ENCODE measurements around the gene KIFC1. TPM values are rescaled to one million over a fixed set of nuclear protein-coding genes. Genes with fewer than 3 reads are reported as not detected.
"Not testable (repeated sequence)": the region's sequence is repeated elsewhere in the genome, so short reads cannot be mapped to it uniquely, and the experiment has no call there.

Gene KIFC1
- polyA plus RNA-seq, 1 of the 3 experiments (the other 2 are of a cell fraction), result 35.9 TPM

DNA sequence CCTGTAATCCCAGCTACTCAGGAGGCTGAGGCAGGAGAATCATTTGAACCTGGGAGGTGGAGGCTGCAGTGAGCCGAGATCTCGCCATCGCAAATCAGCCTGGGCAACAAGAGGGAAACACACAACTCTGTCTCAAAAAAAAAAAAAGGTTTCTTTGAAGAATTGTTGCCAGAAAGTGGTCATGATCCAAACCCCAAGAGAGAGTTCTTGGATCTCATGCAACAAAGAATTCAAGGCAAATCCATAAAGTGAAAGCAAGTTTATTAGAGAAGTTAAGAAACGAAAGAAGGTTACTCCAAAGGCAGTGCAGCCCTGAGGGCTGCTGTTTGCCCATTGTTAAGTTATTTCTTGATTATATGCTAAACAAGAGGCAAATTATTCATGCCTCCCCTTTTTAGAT, 14.5 kb upstream of the KIFC1 start:
- H3K27me3 ChIP-seq (ENCODE audit: insufficient read depth), result no peaks in the 10 kb centered on the region
- H3K4me2 ChIP-seq, result no peak overlapping the region
- no peak overlapping the region for H3K9ac ChIP-seq
- H3K27ac ChIP-seq (ENCODE audit: low read depth in 2 of 2, low read length in 1 of 2), result no peak overlapping the region
- no peaks in the 10 kb centered on the region for H3K36me3 ChIP-seq (replicated peaks in 1 of 2; ENCODE audit: control insufficient read depth in 1 of 2, insufficient read depth in 2 of 2, low read length in 1 of 2)
- H4K20me1 ChIP-seq (ENCODE audit: insufficient read depth), result no peaks in the 10 kb centered on the region
- H2AFZ ChIP-seq (ENCODE audit: low read depth), result no peak overlapping the region
- H3K9me2 ChIP-seq, result no peaks in the 10 kb centered on the region
- no peak overlapping the region for H3K4me3 ChIP-seq (ENCODE audit: low read depth in 2 of 2, low read length in 1 of 2)
- H3F3A ChIP-seq (replicated peaks; ENCODE audit: insufficient read depth), result no peaks in the 10 kb centered on the region
- H3K9me3 ChIP-seq, result no peaks in the 10 kb centered on the region
- ChIA-PET CTCF (no interaction called here), POLR2A (no interaction called here)
- H3K4me1 ChIP-seq (ENCODE audit: control insufficient read depth in 1 of 2, insufficient read depth in 2 of 2, low read depth in 1 of 2, low read length in 1 of 2), result peaks cover 8 to 9% of the 10 kb centered on the region in 2 experiments; a peak in 2 of 4 replicates
- TF ChIP-seq RAD21 (IDR thresholded peaks at IDR 0.05; ENCODE audit: low read length), result no peak
- TF ChIP-seq MEF2A (IDR thresholded peaks at IDR 0.05; ENCODE audit: borderline replicate concordance, low read depth), result no peak
- TF ChIP-seq RXRA (IDR thresholded peaks at IDR 0.05; ENCODE audit: borderline replicate concordance, low read depth), result no peak
- no peak for TF ChIP-seq FOXM1 (IDR thresholded peaks at IDR 0.05; ENCODE audit: low read depth)
- TF ChIP-seq, protein P1, sequence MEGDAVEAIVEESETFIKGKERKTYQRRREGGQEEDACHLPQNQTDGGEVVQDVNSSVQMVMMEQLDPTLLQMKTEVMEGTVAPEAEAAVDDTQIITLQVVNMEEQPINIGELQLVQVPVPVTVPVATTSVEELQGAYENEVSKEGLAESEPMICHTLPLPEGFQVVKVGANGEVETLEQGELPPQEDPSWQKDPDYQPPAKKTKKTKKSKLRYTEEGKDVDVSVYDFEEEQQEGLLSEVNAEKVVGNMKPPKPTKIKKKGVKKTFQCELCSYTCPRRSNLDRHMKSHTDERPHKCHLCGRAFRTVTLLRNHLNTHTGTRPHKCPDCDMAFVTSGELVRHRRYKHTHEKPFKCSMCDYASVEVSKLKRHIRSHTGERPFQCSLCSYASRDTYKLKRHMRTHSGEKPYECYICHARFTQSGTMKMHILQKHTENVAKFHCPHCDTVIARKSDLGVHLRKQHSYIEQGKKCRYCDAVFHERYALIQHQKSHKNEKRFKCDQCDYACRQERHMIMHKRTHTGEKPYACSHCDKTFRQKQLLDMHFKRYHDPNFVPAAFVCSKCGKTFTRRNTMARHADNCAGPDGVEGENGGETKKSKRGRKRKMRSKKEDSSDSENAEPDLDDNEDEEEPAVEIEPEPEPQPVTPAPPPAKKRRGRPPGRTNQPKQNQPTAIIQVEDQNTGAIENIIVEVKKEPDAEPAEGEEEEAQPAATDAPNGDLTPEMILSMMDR (IDR thresholded peaks at IDR 0.05), result no peak
- no peak for TF ChIP-seq SMC3 (IDR thresholded peaks at IDR 0.05; ENCODE audit: low read depth, low read length)
- TF ChIP-seq SIN3A (IDR thresholded peaks at IDR 0.05; ENCODE audit: borderline replicate concordance, low read depth, low read length), result no peak
- TF ChIP-seq TEAD4 (IDR thresholded peaks at IDR 0.05; ENCODE audit: borderline replicate concordance, insufficient read depth), result no peak
- no peak for TF ChIP-seq MXI1 (IDR thresholded peaks at IDR 0.05; ENCODE audit: low read depth, low read length)
- TF ChIP-seq USF2 (IDR thresholded peaks at IDR 0.05; ENCODE audit: borderline replicate concordance, low read depth, low read length), result no peak
- no peak for TF ChIP-seq POLR2AphosphoS5 (IDR thresholded peaks at IDR 0.05; ENCODE audit: low read depth, low read length)
- TF ChIP-seq EZH2phosphoT487 (IDR thresholded peaks at IDR 0.05; ENCODE audit: borderline replicate concordance, low read depth), result no peak
- TF ChIP-seq, protein P2, sequence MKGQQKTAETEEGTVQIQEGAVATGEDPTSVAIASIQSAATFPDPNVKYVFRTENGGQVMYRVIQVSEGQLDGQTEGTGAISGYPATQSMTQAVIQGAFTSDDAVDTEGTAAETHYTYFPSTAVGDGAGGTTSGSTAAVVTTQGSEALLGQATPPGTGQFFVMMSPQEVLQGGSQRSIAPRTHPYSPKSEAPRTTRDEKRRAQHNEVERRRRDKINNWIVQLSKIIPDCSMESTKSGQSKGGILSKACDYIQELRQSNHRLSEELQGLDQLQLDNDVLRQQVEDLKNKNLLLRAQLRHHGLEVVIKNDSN (IDR thresholded peaks at IDR 0.05; ENCODE audit: borderline replicate concordance, low read depth), result no peak
- no peak for TF ChIP-seq YY1 (IDR thresholded peaks at IDR 0.05; ENCODE audit: low read depth)
- no peaks in the 10 kb centered on the region for H3K79me2 ChIP-seq (ENCODE audit: insufficient read depth)
- DNase-seq, result no peak
- WGBS (ENCODE audit: low lambda C conversion rate), result 96% methylated on average over 4 of the region's 4 CpGs

DNA sequence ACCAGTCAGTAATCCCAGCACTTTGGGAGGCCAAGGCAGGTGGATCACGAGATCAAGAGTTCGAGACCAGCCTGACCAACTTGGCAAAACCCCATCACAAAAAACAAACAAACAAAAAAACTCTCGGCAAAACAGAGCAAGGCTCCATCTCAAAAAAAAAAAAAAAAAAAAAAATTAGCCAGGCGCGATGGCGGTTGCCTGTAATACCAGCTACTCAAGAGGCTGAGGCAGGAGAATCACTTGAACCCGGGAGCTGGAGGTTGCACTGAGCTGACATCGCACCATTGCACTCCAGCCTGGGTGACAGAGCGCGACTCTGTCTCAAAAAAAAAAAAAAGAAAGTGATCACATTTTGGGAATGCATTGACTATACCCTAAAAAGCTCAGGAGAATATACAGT, 12.4 kb upstream of the KIFC1 start:
- WGBS (ENCODE audit: low lambda C conversion rate), result 96% methylated on average over 10 of the region's 10 CpGs
- H3K27me3 ChIP-seq (ENCODE audit: insufficient read depth); H3K4me3 ChIP-seq (ENCODE audit: low read depth in 2 of 2, low read length in 1 of 2); H3K9me3 ChIP-seq; H3K4me2 ChIP-seq; H3K9me2 ChIP-seq; H3F3A ChIP-seq (replicated peaks; ENCODE audit: insufficient read depth); H4K20me1 ChIP-seq (ENCODE audit: insufficient read depth); H3K79me2 ChIP-seq (ENCODE audit: insufficient read depth); H3K27ac ChIP-seq (ENCODE audit: low read depth in 2 of 2, low read length in 1 of 2); POLR2A ChIA-PET; H3K4me1 ChIP-seq (ENCODE audit: control insufficient read depth in 1 of 2, insufficient read depth in 2 of 2, low read depth in 1 of 2, low read length in 1 of 2); H2AFZ ChIP-seq (ENCODE audit: low read depth); H3K36me3 ChIP-seq (replicated peaks in 1 of 2; ENCODE audit: control insufficient read depth in 1 of 2, insufficient read depth in 2 of 2, low read length in 1 of 2); DNase-seq; H3K9ac ChIP-seq: not testable (repeated sequence)
- CTCF ChIA-PET, result interaction anchor here (1.2 to 1.5 kb wide), 2 partner anchors 11 to 34 kb away, joined by 3 to 5 read pairs; no protein-coding TSS in a partner anchor

All from SK-N-SH (cell line).